GM23338 (cell line): ENCODE results near the gene MPPED1.

Experiments used
- EZH2phosphoT487 ChIP-seq: fragments of 200-600 bp; sonication (generic); IDR thresholded peaks from one replicate; pipeline ENCODE4 v1.8.1; 2018; ENCODE audit warnings: antibody characterized with exemption; ENCODE audit not compliant: unreplicated experiment
- TF ChIP-seq, protein P1 (sequence below), 2 experiments: fragments of 200-600 bp in 1 of 2; sonication (generic) in 1 of 2; conservative IDR thresholded peaks; 2 replicates each; pipeline versions ENCODE4 v1.5.1 to v1.6.1; 2016 to 2017; ENCODE audit warnings: antibody characterized with exemption in 2 of 2, low read depth in 2 of 2, mild to moderate bottlenecking in 2 of 2, moderate library complexity in 1 of 2
- TF ChIP-seq, protein P2 (sequence below): IDR thresholded peaks from one replicate; pipeline ENCODE4 v1.6.1; 2018; ENCODE audit warnings: antibody characterized with exemption; ENCODE audit not compliant: unreplicated experiment

- TF ChIP-seq, protein P1, sequence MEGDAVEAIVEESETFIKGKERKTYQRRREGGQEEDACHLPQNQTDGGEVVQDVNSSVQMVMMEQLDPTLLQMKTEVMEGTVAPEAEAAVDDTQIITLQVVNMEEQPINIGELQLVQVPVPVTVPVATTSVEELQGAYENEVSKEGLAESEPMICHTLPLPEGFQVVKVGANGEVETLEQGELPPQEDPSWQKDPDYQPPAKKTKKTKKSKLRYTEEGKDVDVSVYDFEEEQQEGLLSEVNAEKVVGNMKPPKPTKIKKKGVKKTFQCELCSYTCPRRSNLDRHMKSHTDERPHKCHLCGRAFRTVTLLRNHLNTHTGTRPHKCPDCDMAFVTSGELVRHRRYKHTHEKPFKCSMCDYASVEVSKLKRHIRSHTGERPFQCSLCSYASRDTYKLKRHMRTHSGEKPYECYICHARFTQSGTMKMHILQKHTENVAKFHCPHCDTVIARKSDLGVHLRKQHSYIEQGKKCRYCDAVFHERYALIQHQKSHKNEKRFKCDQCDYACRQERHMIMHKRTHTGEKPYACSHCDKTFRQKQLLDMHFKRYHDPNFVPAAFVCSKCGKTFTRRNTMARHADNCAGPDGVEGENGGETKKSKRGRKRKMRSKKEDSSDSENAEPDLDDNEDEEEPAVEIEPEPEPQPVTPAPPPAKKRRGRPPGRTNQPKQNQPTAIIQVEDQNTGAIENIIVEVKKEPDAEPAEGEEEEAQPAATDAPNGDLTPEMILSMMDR (conservative IDR thresholded peaks at IDR 0.05; ENCODE audit: low read depth in 2 of 2) = no peak
- TF ChIP-seq EZH2phosphoT487 = no peak
- TF ChIP-seq, protein P2, sequence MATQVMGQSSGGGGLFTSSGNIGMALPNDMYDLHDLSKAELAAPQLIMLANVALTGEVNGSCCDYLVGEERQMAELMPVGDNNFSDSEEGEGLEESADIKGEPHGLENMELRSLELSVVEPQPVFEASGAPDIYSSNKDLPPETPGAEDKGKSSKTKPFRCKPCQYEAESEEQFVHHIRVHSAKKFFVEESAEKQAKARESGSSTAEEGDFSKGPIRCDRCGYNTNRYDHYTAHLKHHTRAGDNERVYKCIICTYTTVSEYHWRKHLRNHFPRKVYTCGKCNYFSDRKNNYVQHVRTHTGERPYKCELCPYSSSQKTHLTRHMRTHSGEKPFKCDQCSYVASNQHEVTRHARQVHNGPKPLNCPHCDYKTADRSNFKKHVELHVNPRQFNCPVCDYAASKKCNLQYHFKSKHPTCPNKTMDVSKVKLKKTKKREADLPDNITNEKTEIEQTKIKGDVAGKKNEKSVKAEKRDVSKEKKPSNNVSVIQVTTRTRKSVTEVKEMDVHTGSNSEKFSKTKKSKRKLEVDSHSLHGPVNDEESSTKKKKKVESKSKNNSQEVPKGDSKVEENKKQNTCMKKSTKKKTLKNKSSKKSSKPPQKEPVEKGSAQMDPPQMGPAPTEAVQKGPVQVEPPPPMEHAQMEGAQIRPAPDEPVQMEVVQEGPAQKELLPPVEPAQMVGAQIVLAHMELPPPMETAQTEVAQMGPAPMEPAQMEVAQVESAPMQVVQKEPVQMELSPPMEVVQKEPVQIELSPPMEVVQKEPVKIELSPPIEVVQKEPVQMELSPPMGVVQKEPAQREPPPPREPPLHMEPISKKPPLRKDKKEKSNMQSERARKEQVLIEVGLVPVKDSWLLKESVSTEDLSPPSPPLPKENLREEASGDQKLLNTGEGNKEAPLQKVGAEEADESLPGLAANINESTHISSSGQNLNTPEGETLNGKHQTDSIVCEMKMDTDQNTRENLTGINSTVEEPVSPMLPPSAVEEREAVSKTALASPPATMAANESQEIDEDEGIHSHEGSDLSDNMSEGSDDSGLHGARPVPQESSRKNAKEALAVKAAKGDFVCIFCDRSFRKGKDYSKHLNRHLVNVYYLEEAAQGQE = no peak
Observed at GRCh38 chr22:43541022-43541421, 129.2 kb downstream of the MPPED1 start.
